GM20431 (cell line): Measurements from ENCODE around the gene HES1.

ENCODE experiments used
- in situ Hi-C: fragments of 300-500 bp; cut with MseI, MboI; formaldehyde crosslinking; loops from one replicate; pipeline ENCODE4 v1.15.0; 2020; ENCODE audit warnings: low sequenced_read_pairs; ENCODE audit not compliant: unreplicated experiment

Gene HES1

GRCh38 chr3:194162817-194163584 lies 27.1 kb downstream of the HES1 start:
- in situ Hi-C loops: no loop called here

DNA sequence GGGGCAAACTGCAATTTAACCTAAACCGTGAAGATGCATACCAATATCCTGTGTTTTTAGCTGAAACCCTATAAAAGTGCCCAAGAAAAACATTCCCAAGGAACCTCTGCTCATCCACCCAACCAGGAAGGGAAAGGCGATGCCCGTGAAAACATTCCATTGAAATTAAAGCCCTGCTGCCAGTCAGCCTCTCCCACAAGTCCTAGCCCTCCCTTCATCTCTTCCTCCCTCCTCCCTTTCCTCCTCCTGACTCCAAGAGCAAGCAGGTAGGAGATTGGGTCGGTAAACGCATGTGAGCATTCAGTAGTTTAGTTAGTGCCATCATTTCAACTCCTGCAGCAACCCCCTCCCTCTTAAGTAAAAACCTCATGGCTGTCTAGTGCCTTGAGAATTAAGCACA lies 27.7 kb downstream of the HES1 start:
- in situ Hi-C loops: no loop called here

DNA sequence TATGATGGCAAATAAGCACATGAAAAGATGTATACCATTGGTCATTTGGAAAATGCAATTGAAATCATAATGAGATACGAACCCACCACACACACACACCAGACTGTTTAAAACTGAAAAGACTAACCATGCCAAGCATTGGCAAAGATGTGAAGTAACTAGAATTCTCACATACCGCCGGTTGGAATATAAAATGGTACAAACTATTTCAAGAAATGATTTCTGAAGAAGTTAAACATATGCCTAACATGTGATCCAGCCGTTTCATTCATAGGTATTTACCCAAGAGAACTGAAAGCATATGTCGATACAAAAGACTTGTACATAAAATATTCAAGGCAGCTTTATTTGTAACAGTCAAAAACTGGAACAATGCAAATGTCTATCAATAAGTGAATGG lies 28.9 kb downstream of the HES1 start:
- in situ Hi-C loops: no loop called here

GRCh38 chr3:194165271-194166018 lies 29.5 kb downstream of the HES1 start:
- in situ Hi-C loops: no loop called here

DNA sequence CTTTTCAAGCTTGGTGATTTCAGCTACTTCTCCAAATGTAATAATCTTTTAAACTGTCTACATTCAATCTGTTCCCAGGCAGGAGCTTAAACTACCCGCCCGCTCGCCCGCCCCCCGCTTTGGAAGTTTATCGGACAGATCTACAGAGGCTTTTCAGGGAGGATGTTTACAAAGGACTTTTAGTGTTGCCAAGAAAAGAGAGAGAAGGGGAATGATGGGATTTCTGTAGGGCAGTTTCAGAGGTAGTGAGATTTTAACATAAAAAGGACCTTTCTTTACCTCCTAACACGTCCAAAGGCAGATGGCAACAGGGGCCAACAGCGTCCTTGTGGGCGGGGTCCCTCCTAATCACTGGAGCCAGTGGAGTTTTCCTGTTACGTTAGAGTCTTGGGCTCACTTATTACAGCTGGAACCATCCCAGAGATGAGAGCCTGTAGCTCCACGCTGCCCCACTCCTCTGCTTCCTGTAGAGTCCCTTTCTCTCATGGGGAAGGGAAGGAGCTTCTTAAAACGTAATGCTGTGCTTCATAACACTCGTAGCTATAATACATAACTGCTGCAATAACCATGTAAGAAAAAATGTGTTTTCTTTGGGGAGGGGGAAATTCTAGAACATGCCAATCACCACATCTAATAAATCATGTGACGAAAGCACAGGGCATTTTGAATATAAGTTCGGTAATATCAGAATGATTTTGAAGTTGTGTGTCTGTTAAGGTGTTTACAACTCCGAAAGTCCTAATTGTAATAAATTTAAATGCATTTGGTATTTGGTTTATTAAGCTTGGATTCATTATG lies 30.9 kb downstream of the HES1 start:
- in situ Hi-C loops: no loop called here

DNA sequence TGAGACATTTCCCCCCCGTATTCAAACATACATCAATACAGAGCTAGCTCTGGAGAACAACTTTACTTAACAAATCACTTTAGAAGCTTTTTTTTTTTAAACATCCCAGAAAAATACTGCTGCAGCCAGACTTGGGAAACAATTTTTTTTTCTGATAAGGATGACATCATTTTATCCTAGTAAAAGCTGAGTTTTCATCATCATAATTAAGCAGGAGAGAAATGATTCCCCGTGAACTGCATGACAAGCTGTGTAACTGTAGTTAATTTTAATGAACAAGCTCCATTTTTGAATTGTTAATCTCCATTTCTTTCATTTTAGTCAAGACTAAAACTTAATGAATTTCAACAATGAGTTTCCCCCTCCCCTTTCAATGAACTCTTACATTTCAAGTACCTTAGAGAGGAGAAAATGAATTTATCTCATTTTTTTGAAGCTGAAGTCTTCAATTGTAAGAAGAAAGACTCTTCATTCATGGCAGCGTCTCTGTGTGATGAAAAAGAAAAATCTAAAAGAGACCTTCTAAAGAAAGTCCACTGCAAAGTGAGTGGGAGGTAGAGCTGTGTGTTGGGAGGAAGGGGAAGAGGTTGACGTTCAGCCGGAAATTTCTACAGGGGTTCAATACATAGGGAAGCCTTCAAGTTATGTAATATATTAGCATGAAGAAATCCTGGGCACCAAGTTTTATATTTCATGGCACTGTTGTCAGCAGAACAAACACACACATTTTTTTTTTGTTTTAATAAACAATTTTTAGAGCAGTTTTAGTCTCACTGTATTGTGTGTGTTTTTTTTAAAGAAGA lies 31.7 kb downstream of the HES1 start:
- in situ Hi-C loops: no loop called here

DNA sequence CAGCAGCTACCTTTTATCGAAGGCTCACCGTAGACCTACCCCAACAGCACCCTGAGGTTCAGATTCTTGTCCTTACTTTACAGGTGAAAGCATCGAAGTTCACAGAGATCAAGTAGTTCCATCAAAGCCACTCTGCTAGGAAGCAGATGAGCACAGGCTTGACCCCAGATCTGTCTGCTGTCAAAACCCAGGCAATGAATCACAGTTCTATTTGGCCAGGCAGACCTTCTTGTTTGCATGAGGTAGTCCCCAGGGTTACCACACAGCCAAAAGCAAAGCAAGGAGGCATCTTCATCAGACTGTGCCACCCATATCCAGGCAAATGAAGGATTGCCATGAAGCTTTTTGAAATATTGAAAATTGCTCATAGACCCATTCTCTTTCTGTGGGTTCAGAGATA lies 33.0 kb downstream of the HES1 start:
- in situ Hi-C loops: no loop called here

DNA sequence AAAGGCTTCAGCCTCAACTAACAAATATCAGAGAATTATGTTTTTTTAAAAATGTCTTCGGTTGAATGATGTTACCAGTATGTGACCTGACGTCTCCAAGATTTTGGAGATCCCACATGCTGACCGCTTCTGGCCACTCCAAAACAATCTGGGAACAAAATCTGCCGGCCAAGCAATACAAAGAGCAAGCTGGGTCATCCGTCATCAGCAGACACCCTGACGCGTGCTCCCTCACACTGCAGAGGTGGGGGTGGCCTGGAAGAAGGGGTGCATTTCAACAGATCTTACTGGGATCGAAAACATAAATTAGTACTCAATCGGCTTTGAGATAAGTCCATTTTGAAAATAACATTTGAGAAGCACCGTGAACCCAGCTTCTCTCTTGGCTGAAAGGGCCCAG lies 33.6 kb downstream of the HES1 start:
- in situ Hi-C loops: no loop called here

DNA sequence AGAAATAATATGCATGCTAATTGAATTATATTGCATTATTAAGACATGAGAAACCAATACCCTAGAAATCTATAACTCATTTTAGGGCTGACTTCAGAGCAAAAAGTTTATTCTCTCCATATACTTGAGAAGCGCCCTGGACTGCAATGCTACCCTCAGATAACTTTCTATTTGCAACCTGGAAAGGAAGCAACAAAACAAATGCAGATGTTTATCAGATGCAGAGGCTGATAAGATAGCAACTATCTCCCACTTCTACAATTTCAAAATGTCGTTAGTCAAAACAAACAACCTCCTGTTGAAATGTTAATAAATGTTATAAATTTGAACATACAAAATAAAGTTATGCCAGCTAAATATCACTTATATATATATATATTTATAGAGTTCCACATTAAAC lies 34.8 kb downstream of the HES1 start:
- in situ Hi-C loops: no loop called here

- in situ Hi-C loops: no loop called here
Observed at GRCh38 chr3:194174406-194174805, 38.5 kb downstream of the HES1 start.

DNA sequence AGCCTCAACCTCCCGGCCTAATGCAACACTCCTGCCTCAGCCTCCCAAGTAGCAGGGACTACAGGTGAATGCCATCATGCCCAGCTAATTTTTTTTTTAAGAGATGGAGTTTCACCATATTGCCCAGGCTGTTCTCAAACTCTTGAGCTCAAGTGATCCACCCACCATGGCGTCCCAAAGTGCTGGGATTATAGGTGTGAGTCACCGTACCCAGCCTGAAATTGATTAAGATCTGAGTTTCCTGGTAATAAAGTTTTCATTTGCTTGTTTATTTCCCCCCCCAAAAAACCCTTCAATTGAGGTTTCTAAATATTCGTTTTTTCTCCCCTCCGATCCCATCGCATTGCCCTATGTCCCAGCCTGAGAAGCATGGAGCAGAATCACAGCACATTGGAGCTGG lies 39.0 kb downstream of the HES1 start:
- in situ Hi-C loops: no loop called here

- in situ Hi-C loops: no loop called here
Observed at GRCh38 chr3:194176274-194176991, 40.5 kb downstream of the HES1 start.

DNA sequence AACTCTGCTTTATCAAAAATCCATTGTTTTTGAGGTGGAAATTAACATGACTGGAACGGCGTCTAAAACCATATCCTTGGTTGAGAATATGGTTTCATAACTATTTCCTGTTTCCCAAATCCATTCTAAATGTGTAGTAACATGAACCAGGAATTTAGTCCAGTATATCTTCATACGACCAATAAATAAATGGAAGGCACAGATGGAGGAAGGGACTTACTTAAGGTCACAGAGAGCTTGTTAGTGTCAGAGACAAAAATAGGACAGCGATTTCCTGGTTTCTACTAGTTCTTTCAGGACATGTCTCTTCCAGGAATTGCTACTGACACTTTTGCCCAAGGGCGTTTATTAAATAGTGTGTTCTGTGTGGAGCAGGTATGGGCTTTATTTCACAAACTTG lies 41.2 kb downstream of the HES1 start:
- in situ Hi-C loops: no loop called here

DNA sequence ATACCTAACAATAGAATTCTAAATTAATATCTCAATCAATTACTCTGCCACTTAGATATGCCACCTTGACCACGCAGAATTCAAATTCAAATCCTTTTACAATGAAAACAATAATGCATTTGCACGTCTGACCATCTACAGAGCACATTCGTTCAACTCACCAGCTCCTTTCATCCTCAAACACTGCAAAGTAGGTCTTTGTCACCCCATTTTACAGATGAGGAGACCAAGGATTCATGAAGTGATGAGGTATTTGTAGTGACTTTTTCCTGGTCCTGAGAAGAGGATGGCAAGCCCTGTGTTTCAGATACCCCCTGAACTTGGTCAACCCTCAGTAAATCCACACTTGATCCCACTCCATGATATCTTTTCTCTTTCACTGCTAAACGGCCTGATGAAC lies 42.2 kb downstream of the HES1 start:
- in situ Hi-C loops: no loop called here

DNA sequence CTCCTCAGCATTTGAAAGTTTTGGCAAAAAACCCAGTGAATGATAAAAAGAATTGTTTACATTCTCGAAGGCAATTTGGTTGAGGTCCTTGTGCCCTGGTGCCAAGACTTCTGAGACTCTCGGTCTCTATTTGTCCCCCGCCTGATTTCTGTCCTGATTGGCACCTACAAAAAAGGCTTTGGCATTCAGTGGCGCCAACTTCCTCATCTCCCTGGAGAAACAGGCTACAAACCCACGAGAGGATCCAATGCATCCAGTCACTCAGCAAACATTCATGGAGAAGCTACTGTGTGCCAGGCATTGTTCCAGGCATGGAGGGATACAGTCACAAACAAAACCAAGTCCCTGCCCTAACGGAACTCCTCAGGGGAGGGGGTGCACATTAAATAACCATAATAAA lies 42.7 kb downstream of the HES1 start:
- in situ Hi-C loops: no loop called here

- in situ Hi-C loops: no loop called here
Observed at GRCh38 chr3:194180570-194180969, 44.6 kb downstream of the HES1 start.

GRCh38 chr3:194181612-194182529 lies 45.9 kb downstream of the HES1 start:
- in situ Hi-C loops: no loop called here

GRCh38 chr3:194183271-194183670 lies 47.3 kb downstream of the HES1 start:
- in situ Hi-C loops: no loop called here
